ENCODE results near the gene CARS2. TPM values are rescaled to one million over a fixed set of nuclear protein-coding genes. Genes with fewer than 3 reads are reported as not detected.

Gene CARS2
- total RNA-seq, 1 experiment from 2014 or later: 41.9 TPM

DNA sequence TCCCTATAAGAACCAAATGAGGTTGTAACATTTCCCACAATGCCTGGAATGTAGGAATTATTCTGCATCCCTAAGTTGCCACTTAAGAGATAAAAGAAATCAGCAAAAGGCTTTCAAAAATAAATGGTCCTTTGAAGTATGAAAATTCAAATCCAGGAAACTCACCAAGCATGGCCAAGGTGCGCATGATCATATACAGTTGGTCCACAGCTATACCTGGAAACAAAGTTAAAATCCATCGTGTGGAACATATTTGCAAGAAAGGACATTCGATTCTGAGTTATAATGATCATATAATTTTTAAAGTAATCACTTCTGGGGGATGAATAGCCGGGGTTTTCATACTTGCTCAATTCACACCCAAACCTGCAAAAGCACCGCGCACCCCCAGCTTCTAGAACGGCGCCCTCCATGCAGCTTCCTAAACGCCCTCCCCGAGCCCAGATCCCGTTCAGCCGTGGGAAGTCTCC lies 525 bp downstream of the CARS2 start:
- Histone ChIP-seq H3K23ac (ENCODE audit: insufficient read length, low read depth, low read length) (no peak overlapping the region), H3K27ac (ENCODE audit: insufficient read length, low read depth, low read length) (no peak overlapping the region), H3K4me1 (ENCODE audit: insufficient read depth, low read length) (no peaks in the 10 kb centered on the region; the same call in 1 of the 2 replicates), H3K14ac (ENCODE audit: insufficient read depth, low read length) (peak overlapping the region; percentile 66), H4K20me1 (ENCODE audit: control insufficient read depth, insufficient read depth, insufficient read length) (no peaks in the 10 kb centered on the region), H2BK20ac (ENCODE audit: low read depth, low read length, poor library complexity, severe bottlenecking) (no peak overlapping the region), H3K9ac (ENCODE audit: extremely low read depth, insufficient read length, low read length) (peak overlapping the region; percentile 33), H3K18ac (ENCODE audit: insufficient read length, low read depth, low read length) (peak overlapping the region; percentile 25), H3K4me2 (ENCODE audit: insufficient read depth, insufficient read length, low read length) (peak overlapping the region; percentile 50), H2AK5ac (ENCODE audit: insufficient read length, low read length) (no peak overlapping the region), H3T11ph (ENCODE audit: low read length) (no peak overlapping the region), H3K9me3 (ENCODE audit: control insufficient read depth, low read depth, low read length) (no peaks in the 10 kb centered on the region), H4K91ac (ENCODE audit: insufficient read length, low read depth, low read length) (no peak overlapping the region), H2BK12ac (ENCODE audit: insufficient read length, low read depth, low read length) (no peak overlapping the region), H3K27me3 (ENCODE audit: insufficient read depth, low read length) (no peaks in the 10 kb centered on the region), H4K8ac (replicated peaks; ENCODE audit: insufficient read length, low read depth, low read length) (no peak overlapping the region), H2BK15ac (ENCODE audit: low read depth, low read length) (no peak overlapping the region), H3K23me2 (ENCODE audit: insufficient read length, low read depth, low read length, poor library complexity, severe bottlenecking) (no peaks in the 10 kb centered on the region), H2AFZ (ENCODE audit: low read length) (no peak overlapping the region), H3K4ac (ENCODE audit: low read depth, low read length) (no peak overlapping the region), H2BK5ac (ENCODE audit: insufficient read length, low read length) (no peak overlapping the region), H4K5ac (ENCODE audit: insufficient read length, low read depth, low read length) (no peak overlapping the region), H3K56ac (ENCODE audit: insufficient read length, low read depth, low read length) (no peak overlapping the region), H2BK120ac (ENCODE audit: low read depth, low read length, poor library complexity, severe bottlenecking) (no peak overlapping the region), H3K79me1 (ENCODE audit: insufficient read depth, low read depth, low read length, poor library complexity, severe bottlenecking) (no peaks in the 10 kb centered on the region), H3K79me2 (ENCODE audit: insufficient read depth, low read length) (no peaks in the 10 kb centered on the region)
- no peak for TF ChIP-seq CTCF (conservative IDR thresholded peaks at IDR 0.05)
- Mint-ChIP-seq H3K27ac (peak overlapping the region in 2 of 3 experiments; percentile 87 to 96; a peak in 3 of 7 replicates), H3K36me3 (ENCODE audit: insufficient read depth in 1 of 3, low read depth in 3 of 3) (peaks cover 15 to 25% (median 25%) of the 10 kb centered on the region in 3 experiments), H3K4me3 (peak overlapping the region; percentile 87 to 95), H3K27me3 (ENCODE audit: low read depth) (no peaks in the 10 kb centered on the region; the same call in 1 of the 2 replicates), H3K4me1 (peaks cover 18 to 25% of the 10 kb centered on the region in 2 experiments), H3K9me3 (no peaks in the 10 kb centered on the region; a peak in 1 of 5 replicates)
- WGBS (ENCODE audit: extremely low coverage, insufficient read length, low lambda C conversion rate): no CpG with 5 or more reads among the region's 12 CpGs
- no peak for DNase-seq
